Smooth muscle cell (in vitro differentiated cells): Measurements from ENCODE around the gene C12orf57. TPM values are rescaled to one million over a fixed set of nuclear protein-coding genes. Genes with fewer than 3 reads are reported as not detected.

ENCODE experiments used
- DNase-seq: peaks from one replicate; lab custom pipeline; 2025; ENCODE audit not compliant: unreplicated experiment; lab: John Stamatoyannopoulos, UW
- H2AFZ ChIP-seq: fragments of 200-600 bp; sonication (generic); 2 replicates; pipeline ENCODE4 v1.6.0; 2016; ENCODE audit warnings: antibody characterized with exemption, low read depth, mild to moderate bottlenecking
- H3F3A ChIP-seq: fragments of 200-600 bp; sonication (generic); 2 replicates; pipeline ENCODE4 v1.6.0; 2017; ENCODE audit warnings: antibody characterized with exemption, low read depth
- H3K27ac ChIP-seq: fragments of 200-600 bp; sonication (generic); 2 replicates; pipeline ENCODE4 v1.5.1; 2016; ENCODE audit warnings: low read depth, mild to moderate bottlenecking
- H3K27me3 ChIP-seq: fragments of 200-600 bp; sonication (generic); 2 replicates; pipeline ENCODE4 v1.6.1; 2016; ENCODE audit warnings: low read depth, mild to moderate bottlenecking
- H3K36me3 ChIP-seq: fragments of 200-600 bp; sonication (generic); 2 replicates; pipeline ENCODE4 v1.5.1; 2016; ENCODE audit warnings: low read depth
- H3K4me1 ChIP-seq: fragments of 200-600 bp; sonication (generic); 2 replicates; pipeline ENCODE4 v1.5.1; 2016; ENCODE audit warnings: low read depth
- H3K4me2 ChIP-seq: fragments of 200-600 bp; sonication (generic); 2 replicates; pipeline ENCODE4 v1.6.0; 2016; ENCODE audit warnings: mild to moderate bottlenecking
- H3K4me3 ChIP-seq: fragments of 200-600 bp; sonication (generic); 2 replicates; pipeline ENCODE4 v1.5.1; 2016; ENCODE audit warnings: mild to moderate bottlenecking
- H3K79me2 ChIP-seq: fragments of 200-600 bp; sonication (generic); 2 replicates; pipeline ENCODE4 v1.6.0; 2016; ENCODE audit warnings: low read depth, mild to moderate bottlenecking
- H3K9ac ChIP-seq: fragments of 200-600 bp; sonication (generic); 2 replicates; pipeline ENCODE4 v1.6.0; 2016; ENCODE audit warnings: low read depth
- H3K9me3 ChIP-seq: fragments of 200-600 bp; sonication (generic); replicated peaks from 2 replicates; pipeline ENCODE4 v1.5.1; 2016; ENCODE audit warnings: low read depth
- H4K20me1 ChIP-seq: fragments of 200-600 bp; sonication (generic); 2 replicates; pipeline ENCODE4 v1.6.0; 2016; ENCODE audit warnings: low read depth
- CTCF ChIP-seq: fragments of 200-600 bp; sonication (generic); IDR thresholded peaks from 2 replicates; pipeline ENCODE4 v1.5.1; 2017; ENCODE audit warnings: borderline replicate concordance, mild to moderate bottlenecking, antibody characterized with exemption; ENCODE audit not compliant: insufficient read depth, poor library complexity, severe bottlenecking
- WGBS: methylation state at CpG from one replicate; pipeline ENCODE4 v1.1.7; 2016; ENCODE audit warnings: low lambda C conversion rate; 5-methylcytosine and 5-hydroxymethylcytosine counted together
- polyA plus RNA-seq: library from polyadenylated mRNA; unstranded; fragments of >200 nt; fragmentation: Nextera tagmentation; extraction: Ambion mirVana; gene quantifications from 2 replicates; pipeline ENCODE4 v1.2.1, GENCODE V29; 2016
- total RNA-seq: library from RNA; depleted of rRNA; stranded (reverse); fragments of >200 nt; gene quantifications from 2 replicates; pipeline ENCODE4 v1.2.3, GENCODE V29; 2014

The C12orf57 gene
- total and polyA plus RNA-seq, 2 experiments from 2014 or later = 397 to 494 TPM

GRCh38 chr12:6948873-6949594 lies 5.2 kb downstream of the C12orf57 start:
- Histone ChIP-seq H2AFZ (no peak overlapping the region), H4K20me1 (peaks cover 6% of the 10 kb centered on the region), H3K4me1 (peaks cover 6% of the 10 kb centered on the region), H3K79me2 (no peaks in the 10 kb centered on the region), H3K36me3 (no peaks in the 10 kb centered on the region), H3K27me3 (no peaks in the 10 kb centered on the region), H3K9me3 (no peaks in the 10 kb centered on the region), H3K4me2 (no peak overlapping the region), H3K27ac (no peak overlapping the region), H3K9ac (no peak overlapping the region), H3K4me3 (no peak overlapping the region), H3F3A (peaks cover 6% of the 10 kb centered on the region)
- TF ChIP-seq CTCF = no peak
- WGBS = 93% methylated on average over 15 of the region's 15 CpGs
- no peak for DNase-seq

- Histone ChIP-seq H3K27ac (no peak overlapping the region), H3K27me3 (no peaks in the 10 kb centered on the region), H4K20me1 (no peaks in the 10 kb centered on the region), H3F3A (no peaks in the 10 kb centered on the region), H3K9ac (no peak overlapping the region), H3K79me2 (no peaks in the 10 kb centered on the region), H3K9me3 (no peaks in the 10 kb centered on the region), H3K36me3 (no peaks in the 10 kb centered on the region), H2AFZ (no peak overlapping the region), H3K4me2 (no peak overlapping the region), H3K4me3 (no peak overlapping the region), H3K4me1 (no peaks in the 10 kb centered on the region)
- DNase-seq = no peak
- TF ChIP-seq CTCF = peak; percentile 18
- WGBS = 52% methylated on average over 1 of the region's 1 CpG
Observed at GRCh38 chr12:6950401-6950801, 6.6 kb downstream of the C12orf57 start.

- Histone ChIP-seq H3K79me2 (no peaks in the 10 kb centered on the region), H3K4me3 (no peak within 1 kb of the TSS), H3K27me3 (no peaks in the 10 kb centered on the region), H3F3A (no peaks in the 10 kb centered on the region), H2AFZ (no peak within 1 kb of the TSS), H3K9me3 (no peaks in the 10 kb centered on the region), H3K9ac (no peak within 1 kb of the TSS), H3K4me2 (no peak within 1 kb of the TSS), H4K20me1 (no peaks in the 10 kb centered on the region), H3K4me1 (no peaks in the 10 kb centered on the region), H3K36me3 (no peaks in the 10 kb centered on the region), H3K27ac (no peak within 1 kb of the TSS)
- 86% methylated on average over 24 of the region's 25 CpGs for WGBS
- no peak for DNase-seq
- no peak for TF ChIP-seq CTCF
Observed at GRCh38 chr12:6950811-6951540, 7.2 kb downstream of the C12orf57 start, which contains the start of gene PTPN6. Gene PTPN6, plus strand, starts transcription at chr12:6951356. Its CDS starts 157 bp downstream, at chr12:6951513.
